Measurements from ENCODE around the gene NOP56. TPM values are rescaled to one million over a fixed set of nuclear protein-coding genes. Genes with fewer than 3 reads are reported as not detected.
A peak's percentile ranks its signal among the peaks of the same experiment; 100 is the strongest.

The NOP56 gene
- polyA plus RNA-seq, 4 donors = 198 to 280 (median 246) TPM

DNA sequence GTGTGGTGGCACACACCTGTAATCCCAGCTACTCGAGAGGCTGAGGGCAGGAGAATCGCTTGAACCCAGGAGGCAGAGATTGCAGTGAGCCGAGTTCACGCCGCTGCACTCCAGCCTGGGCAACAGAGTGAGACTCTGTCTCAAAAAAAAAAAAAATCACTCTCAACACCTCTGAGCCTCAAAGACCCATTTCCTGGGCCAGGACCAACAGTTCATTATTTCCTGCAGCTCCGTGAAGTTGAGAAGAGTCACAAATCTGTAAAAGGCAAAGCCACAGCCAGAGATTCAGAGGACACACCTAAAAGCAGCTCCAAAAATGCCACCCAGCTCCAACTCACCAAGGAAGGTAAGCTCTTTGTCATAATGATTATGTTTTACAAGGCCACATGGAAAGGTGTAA lies 15.2 kb upstream of the NOP56 start:
- no peak for DNase-seq (ENCODE audit: low read depth in 4 of 4, low spot score in 2 of 4)

DNA sequence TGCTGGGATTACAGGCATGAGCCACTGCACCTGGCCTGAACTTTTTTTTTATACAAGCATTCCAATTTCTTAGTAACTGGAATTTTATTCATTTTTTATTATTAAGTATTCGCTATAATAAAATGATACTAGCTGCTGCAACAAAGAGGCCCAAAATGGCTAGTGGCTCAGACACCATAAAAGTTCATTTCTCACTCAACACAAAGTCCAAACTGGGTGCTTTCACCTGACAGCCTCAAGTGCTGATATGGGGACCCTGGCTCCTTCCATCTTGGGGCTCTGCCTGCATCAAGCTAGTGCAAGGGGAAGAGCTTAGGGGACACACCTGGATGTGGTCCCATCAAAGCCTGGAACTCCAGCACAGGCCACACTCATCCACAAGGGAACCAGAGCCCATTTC lies 12.2 kb upstream of the NOP56 start:
- no peak for DNase-seq (ENCODE audit: low read depth in 4 of 4, low spot score in 2 of 4)

DNA sequence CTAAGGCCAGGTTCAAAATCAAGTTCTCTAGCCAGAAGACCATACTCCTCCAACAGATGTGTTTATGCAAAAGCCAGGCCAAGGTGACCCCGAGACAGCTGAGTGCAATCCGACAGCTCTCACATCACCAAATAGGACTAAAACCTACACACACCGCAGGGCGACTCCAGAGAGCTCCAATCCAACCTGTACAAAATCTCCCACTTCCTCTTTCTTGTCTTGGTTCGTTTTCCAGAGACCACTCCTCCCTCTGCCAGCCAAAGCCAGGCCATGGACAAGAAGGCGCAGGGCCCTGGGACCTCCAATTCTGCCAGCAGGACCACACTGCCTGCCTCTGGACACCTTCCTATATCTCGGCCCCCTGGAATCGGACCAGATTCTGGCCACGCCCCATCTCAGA lies 11.5 kb upstream of the NOP56 start:
- DNase-seq (ENCODE audit: low read depth in 4 of 4, low spot score in 2 of 4) = no peak

DNA sequence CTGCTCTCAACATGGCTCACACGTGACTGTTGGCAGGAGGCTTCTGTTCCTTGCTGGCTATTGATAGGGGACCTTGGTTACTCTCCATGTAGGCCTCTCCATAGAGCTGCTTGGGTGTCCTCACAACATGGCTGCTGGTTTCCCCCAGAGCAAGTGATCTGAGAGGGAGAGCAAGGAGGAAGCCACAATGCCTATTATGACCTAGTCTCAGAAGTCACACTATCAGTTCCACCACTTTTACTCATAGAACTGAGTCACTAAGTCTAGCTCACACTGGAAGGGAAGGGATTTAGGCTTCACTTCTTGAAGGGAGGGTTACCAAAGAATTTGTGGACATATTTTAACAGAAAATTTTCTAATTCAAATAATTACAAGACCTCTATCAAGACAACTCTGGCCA lies 8.7 kb upstream of the NOP56 start:
- no peak for DNase-seq (ENCODE audit: low read depth in 4 of 4, low spot score in 2 of 4)

DNA sequence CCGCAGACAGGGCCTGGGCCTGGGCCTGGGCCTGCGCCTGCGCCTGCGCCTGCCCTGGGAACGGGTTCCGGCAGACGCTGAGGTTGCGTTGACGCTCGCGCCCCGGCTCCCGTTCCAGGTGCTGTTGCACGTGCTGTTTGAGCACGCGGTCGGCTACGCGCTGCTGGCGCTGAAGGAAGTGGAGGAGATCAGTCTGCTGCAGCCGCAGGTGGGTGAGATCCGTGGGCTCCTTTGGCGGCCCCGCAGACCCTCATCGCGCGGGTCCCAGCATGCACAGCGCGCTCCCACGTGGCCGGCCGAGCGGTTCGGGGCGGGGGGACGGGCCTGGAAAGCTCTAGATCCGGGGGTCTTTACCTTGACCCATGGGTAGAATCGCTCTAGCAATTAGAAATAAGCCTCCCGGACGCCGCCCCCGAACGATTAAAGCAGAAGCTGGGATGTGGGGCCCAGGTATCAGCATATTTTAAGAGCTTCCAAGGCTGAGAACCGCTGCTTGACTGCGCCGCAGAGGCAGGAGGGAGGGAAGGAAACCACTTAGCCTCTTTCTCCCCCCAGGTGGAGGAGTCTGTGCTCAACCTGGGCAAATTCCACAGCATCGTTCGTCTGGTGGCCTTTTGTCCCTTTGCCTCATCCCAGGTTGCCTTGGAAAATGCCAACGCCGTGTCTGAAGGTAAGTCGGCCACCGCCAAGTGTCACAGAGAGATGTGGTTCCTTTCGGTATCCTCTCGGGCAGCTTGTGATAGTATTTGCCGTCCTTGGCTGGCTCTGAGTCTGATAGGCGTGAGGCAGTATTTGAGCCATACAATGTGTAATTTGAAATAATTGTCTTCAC lies 508 bp downstream of the NOP56 start:
- peak in 2 of 4 donors; percentile 23 to 29 for DNase-seq (ENCODE audit: low read depth in 4 of 4, low spot score in 2 of 4)

DNA sequence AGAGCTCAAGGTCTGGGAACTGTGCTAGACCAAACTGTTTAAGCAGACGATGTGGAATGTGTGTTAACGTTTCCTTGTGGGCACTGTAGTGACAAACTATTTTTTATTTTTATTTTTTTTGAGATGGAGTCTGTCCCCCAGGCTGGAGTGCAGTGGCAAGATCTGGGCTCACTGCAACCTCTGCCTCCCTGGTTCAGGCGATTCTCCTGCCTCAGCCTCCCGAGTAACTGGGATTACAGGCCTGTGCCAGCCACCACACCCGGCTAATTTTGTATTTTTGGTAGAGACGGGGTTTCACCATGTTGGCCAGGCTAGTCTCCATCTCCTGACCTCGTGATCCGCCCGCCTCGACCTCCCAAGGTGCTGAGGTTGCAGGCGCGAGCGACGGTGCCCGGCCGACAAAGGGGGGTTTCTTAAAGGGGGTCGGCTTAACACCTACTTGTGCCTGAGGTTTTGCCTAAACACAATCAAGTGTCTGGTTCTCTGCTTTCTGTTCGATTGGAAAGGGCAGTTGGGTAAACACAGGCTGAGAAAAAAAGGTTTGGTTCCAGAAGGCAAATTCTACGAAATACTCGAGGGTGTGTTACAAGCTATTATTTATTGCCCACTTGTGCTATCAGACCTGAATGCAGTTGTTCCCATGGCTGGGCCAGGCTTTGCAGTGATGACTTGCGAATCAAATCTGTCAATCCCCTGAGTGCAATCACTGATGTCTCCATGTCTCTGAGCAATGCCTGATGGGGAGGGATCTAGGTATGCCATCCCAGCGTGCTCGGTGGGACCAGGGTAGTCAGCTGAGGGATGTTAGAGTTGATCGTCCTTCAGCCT lies 1.3 kb downstream of the NOP56 start:
- DNase-seq (ENCODE audit: low read depth in 4 of 4, low spot score in 2 of 4) = no peak

DNA sequence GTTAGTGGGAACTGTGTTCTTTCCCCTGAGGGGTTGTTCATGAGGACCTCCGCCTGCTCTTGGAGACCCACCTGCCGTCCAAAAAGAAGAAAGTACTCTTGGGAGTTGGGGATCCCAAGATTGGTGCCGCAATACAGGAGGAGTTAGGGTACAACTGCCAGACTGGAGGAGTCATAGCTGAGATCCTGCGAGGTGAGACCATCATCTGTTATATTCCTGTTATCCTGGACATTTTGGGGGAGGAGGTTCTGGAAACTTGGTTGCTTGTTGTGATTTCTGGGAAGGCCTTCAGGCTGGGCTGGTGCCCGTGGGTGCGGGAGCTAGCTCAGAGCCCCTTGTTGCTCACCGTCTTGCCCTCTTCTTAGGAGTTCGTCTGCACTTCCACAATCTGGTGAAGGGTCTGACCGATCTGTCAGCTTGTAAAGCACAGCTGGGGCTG lies 2.0 kb downstream of the NOP56 start:
- no peak for DNase-seq (ENCODE audit: low read depth in 4 of 4, low spot score in 2 of 4)

DNA sequence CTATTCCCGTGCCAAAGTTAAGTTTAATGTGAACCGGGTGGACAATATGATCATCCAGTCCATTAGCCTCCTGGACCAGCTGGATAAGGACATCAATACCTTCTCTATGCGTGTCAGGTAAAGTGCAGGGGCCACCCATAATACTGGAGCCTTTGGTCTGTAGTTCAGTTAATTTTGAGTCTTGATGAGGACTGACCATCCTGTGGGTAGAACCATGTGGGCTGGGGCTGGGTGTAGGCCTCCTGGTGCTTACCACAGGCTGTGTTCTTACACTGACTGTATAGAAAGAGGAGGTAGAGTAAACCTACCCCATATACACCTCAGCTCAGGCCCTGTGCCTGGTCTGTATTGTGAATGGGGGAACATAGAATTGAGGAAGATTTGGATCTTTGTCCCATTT lies 2.4 kb downstream of the NOP56 start:
- no peak for DNase-seq (ENCODE audit: low read depth in 4 of 4, low spot score in 2 of 4)

DNA sequence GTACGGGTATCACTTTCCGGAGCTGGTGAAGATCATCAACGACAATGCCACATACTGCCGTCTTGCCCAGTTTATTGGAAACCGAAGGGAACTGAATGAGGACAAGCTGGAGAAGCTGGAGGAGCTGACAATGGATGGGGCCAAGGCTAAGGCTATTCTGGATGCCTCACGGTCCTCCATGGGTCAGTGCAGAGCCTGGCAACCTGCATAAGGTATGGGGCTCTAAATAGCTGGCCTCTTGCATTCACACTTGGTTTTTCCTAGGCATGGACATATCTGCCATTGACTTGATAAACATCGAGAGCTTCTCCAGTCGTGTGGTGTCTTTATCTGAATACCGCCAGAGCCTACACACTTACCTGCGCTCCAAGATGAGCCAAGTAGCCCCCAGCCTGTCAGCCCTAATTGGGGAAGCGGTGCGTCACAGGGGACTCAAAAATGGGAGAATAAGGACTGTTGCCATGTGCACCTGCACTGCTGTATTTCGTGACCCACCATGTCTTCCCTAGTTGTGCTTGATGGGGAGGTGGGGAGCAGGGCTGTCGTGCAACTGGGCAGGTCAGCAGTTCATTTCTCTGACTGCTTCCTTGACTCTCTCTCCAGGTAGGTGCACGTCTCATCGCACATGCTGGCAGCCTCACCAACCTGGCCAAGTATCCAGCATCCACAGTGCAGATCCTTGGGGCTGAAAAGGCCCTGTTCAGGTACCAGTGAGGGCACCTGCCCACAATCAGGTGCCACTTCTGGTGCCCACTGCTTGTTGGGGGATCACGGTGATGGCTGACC lies 3.1 kb downstream of the NOP56 start:
- DNase-seq (ENCODE audit: low read depth in 4 of 4, low spot score in 2 of 4) = no peak

DNA sequence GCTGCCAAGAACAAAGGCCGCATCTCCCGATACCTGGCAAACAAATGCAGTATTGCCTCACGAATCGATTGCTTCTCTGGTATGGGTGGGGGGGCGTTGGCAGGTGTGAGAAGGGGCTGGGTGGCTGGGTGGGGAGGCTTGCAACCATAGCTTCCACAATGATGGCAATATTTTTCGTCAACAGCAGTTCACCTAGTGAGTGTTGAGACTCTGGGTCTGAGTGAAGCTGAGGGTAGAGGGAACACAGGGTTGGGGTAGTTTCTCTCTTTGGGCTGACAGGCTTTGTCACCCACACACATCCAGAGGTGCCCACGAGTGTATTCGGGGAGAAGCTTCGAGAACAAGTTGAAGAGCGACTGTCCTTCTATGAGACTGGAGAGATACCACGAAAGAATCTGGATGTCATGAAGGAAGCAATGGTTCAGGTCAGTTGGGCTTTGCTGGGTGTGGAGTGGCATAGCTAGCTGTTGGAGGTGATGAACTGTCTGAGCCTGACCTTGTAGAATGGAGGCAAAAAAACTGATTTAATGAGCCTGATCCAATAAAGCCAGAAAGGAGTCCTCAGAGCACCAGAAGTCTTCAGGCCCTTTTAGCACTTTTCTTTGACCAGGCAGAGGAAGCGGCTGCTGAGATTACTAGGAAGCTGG lies 4.2 kb downstream of the NOP56 start:
- DNase-seq (ENCODE audit: low read depth in 4 of 4, low spot score in 2 of 4) = no peak

DNA sequence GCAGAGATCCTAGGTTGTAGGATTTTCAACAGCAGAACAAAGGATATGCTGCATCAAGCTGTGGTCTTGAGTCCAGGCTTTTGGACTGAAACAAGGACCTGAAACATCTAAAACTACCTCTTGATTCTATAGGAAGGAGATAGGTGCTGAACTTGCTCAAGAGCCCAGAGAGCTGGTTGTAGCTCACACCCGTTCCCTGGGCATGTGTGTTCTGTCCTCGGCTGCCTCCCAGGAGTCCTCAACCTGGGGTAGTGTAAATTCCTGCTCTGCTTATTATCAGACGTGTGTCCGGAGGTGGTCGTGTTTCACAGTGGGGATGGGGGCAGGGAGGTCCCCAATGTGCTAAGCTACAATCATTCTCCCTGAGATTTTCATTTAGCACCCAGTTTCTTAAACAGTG lies 4.8 kb downstream of the NOP56 start:
- DNase-seq (ENCODE audit: low read depth in 4 of 4, low spot score in 2 of 4) = no peak

DNA sequence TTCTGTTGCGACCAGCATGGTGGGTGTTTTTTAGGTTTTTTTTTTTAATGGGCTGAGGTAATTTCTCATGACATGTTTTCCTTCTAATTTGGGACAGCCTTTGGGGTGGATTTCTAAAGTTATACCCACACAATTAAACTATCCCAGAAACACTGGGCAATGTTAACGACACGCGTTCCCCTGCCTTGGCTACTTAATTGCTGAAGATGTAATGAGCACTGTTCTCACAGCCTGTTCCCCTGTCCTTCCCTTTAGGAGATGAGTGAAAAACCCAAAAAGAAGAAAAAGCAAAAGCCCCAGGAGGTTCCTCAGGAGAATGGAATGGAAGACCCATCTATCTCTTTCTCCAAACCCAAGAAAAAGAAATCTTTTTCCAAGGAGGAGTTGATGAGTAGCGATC lies 5.2 kb downstream of the NOP56 start:
- no peak for DNase-seq (ENCODE audit: low read depth in 4 of 4, low spot score in 2 of 4)

DNA sequence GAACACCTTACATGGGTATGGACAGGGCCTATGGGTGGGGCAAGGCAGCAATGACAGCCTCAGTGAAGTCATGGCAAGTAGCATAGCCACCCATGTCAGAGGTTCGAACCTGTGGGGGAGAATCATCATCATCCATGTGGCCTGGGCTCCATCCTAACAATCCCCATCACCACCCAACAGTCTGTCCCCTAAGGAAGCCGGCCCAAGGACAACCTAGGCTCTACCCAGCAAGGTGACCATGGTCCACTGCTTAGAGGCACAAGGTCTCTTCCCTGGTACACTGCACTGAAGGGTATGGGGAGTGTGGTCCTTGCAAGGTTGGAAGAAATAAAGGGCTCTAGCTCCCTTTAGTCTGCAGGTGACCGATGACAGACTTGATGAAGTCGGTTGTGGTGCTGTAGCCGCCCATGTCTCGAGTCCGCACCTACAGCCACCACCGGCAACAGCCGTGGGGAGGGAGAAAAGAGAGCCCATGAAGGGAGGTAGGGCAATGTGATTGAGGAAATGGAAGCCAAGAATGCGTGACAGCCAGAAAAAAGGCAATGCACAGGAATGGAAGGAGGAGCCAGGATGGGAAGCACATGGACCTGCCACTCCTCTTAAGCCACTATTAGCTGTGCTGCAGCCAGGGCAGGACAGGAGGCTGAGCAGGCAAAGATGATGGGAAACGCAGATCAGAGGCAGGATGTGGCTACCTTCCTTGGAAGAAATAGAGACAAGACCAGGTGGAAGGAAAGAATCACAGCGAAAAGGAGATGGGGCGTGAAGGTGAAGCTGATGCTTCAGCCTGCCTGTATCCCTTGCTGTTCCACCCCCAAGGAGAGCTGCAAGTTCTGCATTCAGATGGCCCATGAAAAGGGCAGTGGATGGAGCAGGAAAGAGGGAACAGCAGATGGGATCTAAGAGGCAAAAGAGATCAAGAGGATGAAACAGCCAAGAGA lies 6.3 kb downstream of the NOP56 start:
- no peak for DNase-seq (ENCODE audit: low read depth in 4 of 4, low spot score in 2 of 4)

DNA sequence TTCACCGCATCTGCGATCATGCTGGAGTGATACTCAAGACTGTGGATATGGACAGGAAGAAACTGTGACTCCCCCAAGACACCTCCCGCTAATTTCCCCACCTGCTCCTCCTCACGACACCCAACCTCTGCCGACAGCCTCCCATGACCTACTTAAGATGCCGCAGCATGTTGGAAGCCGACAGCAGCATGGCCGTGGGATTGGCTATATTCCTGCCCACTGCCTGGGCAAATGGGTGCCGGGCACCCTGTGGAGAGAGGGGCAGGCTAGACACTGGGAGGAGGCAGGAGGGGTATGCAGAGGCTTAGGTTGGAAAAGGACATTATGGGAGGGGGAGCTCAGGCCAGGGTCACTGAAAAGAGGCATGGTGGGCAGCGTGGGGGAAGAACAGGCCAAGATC lies 7.1 kb downstream of the NOP56 start:
- DNase-seq (ENCODE audit: low read depth in 4 of 4, low spot score in 2 of 4) = no peak

DNA sequence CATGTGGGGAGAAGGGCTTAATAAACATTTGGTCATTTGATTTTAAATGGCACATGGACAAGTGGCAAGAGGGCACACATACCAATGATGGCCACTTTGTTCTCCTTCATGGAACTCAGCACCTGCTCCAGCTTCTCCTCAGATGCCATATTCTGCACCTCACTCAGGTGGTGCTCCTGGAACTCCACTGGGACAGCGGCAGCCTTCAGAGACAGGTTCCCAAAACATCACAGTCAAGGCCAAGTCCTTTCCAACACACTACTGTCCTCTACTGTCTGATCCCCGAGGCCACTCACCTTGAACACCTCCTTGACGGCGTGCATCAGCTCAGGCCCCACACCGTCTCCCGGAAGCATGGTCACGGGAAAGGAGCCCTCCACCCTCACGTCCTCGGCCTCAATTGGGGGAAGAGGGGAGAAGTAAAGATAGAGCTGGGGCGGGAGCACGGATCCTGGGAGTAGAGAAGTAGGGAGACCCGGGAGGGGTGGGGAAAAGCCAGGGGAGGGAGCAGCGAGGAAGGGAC lies 11.0 kb downstream of the NOP56 start:
- DNase-seq (ENCODE audit: low read depth in 4 of 4, low spot score in 2 of 4) = no peak

DNA sequence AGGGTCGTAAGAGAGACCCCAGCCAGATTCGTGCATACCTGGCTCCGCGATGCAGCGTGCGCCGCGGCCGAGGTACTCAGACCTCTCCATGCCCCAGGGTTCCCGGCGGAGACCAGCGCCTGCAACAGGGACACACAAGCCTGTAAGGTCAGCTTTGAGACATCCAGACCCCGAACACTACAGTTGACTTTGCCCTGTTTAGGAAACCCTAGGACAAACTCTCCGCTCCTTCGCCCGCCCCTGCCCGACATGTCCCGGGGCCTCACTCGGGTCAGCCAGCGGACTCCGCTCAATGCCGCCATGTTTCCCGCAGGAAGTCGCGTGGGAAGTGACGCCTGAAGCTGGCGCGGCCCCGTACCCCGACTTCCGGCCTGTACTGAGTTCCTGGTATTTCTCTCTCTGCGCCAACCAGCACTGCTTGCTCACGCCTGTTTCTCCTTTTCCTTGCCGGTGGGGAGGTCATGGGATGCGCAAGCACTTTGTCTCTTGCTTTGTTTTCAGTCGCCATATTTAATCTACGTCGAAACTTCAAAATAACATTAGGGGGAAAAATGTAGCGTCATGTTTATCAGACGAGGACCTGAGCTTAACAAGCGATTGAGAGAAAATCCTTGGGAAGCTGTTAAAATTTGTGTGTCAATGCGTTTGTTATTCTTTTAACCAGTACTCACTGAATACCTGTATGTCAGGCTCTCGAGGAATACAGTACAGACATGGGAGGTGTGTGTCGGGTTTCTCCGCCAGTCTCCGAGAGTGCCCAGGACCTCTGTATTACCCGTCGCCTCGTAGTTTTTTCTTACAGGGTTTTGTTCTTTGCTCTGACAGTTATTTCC lies 11.7 kb downstream of the NOP56 start, which contains the start of gene IDH3B:
Gene IDH3B (minus strand): TSS at position 330 of the 833 bp plus-strand sequence. CDS start 28 bp downstream, at position 302.
- DNase-seq (ENCODE audit: low read depth in 4 of 4, low spot score in 2 of 4) = peak in 3 of 4 donors; percentile 67 to 89 (median 85)

DNA sequence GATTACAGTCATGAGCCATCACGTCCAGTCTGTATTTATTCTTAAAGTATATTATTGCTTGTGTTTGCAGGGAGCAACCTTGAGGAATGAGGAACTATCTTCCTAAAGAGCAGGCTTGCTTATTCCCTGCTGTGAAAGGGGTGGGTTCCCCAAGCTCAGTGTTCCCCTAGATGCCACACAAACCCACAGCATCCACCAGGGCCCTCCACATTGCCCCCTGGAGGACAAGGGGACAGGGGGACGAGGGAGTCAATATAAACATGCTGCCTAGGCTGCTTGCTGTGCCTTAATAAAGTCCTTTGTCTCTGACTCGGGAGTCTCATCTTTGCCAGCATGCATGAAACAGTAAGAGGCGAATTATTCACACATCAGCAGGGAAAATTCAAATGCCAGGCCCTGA lies 19.5 kb downstream of the NOP56 start:
- DNase-seq (ENCODE audit: low read depth in 4 of 4, low spot score in 2 of 4) = no peak

DNA sequence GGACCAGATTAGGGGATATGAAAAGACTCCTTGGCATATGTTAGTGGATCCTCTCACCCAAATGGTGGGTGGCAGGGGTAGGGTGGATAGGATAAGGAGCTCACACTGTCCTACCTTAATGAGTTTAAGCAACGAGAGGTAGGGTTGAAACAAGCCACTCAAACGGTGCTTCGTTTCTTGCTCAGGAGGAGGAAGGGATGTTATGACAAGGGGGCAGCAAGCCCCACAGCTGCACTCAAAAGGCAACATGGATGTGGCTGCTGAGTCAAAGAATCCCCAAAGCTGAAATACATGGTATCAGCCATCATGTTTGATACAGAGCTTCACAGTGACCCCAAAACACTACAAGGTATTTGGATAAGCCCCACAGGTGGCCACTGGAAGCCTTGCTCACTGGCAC lies 20.0 kb downstream of the NOP56 start:
- no peak for DNase-seq (ENCODE audit: low read depth in 4 of 4, low spot score in 2 of 4)

All from left renal cortex interstitium (tissue), 4 donors.